GM12878 (cell line): Measurements from ENCODE around the gene FIG4.

Experiments
- ASH2L ChIP-seq: fragments of 300-600, 200-600 bp; sonication (generic); IDR thresholded peaks from 2 replicates; pipeline ENCODE4 v1.6.1; 2017; ENCODE audit warnings: low read depth, mild to moderate bottlenecking, borderline replicate concordance
- BCL11A ChIP-seq: IDR thresholded peaks from 2 replicates; pipeline ENCODE4 v1.6.1; 2011; ENCODE audit warnings: low read depth, low read length
- CBX3 ChIP-seq: fragments of 200-600 bp; sonication (generic); IDR thresholded peaks from 2 replicates; pipeline ENCODE4 v1.6.1; 2016; ENCODE audit warnings: low read depth, borderline replicate concordance
- EZH2 ChIP-seq: IDR thresholded peaks from 2 replicates; pipeline ENCODE4 v1.6.1; 2012; ENCODE audit warnings: low read depth, mild to moderate bottlenecking, control low read depth, inconsistent platforms, low read length, borderline replicate concordance; ENCODE audit not compliant: control insufficient read depth
- HDAC6 ChIP-seq: fragments of 200-600 bp; sonication (generic); IDR thresholded peaks from one replicate; pipeline ENCODE4 v1.8.0; 2017; ENCODE audit warnings: antibody characterized with exemption; ENCODE audit not compliant: unreplicated experiment
- POLR2AphosphoS5 ChIP-seq: IDR thresholded peaks from 2 replicates; pipeline ENCODE4 v1.6.1; 2011; ENCODE audit warnings: mild to moderate bottlenecking, low read length, inconsistent platforms
- SPI1 ChIP-seq: IDR thresholded peaks from 2 replicates; pipeline ENCODE4 v1.6.1; 2011; ENCODE audit warnings: low read depth, mild to moderate bottlenecking, low read length, moderate library complexity, borderline replicate concordance; ENCODE audit not compliant: insufficient read depth
- STAT3 ChIP-seq: IDR thresholded peaks from 2 replicates; pipeline ENCODE4 v1.6.1; 2011; ENCODE audit warnings: low read depth, low read length, improper control_type of control experiment
- TAF1 ChIP-seq: IDR thresholded peaks from 2 replicates; pipeline ENCODE4 v1.6.1; 2011; ENCODE audit warnings: mild to moderate bottlenecking, low read depth, low read length, borderline replicate concordance
- TF ChIP-seq, protein P1 (sequence below), 3 experiments: IDR thresholded peaks in 2 of 3; conservative IDR thresholded peaks in 1 of 3; 2 replicates each; pipeline ENCODE4 v1.5.1; 2011; ENCODE audit warnings: low read depth in 3 of 3, low read length in 3 of 3, mild to moderate bottlenecking in 3 of 3, control low read depth in 2 of 3, moderate library complexity in 2 of 3, inconsistent platforms in 1 of 3, mixed read lengths in 1 of 3; ENCODE audit not compliant: control insufficient read depth in 2 of 3, insufficient read depth in 1 of 3; ENCODE audit errors: extremely low read depth in 1 of 3
- TF ChIP-seq, protein P2 (sequence below): IDR thresholded peaks from 2 replicates; pipeline ENCODE4 v1.6.1; 2012; ENCODE audit warnings: low read depth, low read length, improper control_type of control experiment
- TF ChIP-seq, protein P3 (sequence below): IDR thresholded peaks from 2 replicates; pipeline ENCODE4 v1.6.1; 2012; ENCODE audit warnings: mild to moderate bottlenecking, low read depth, low read length

DNA sequence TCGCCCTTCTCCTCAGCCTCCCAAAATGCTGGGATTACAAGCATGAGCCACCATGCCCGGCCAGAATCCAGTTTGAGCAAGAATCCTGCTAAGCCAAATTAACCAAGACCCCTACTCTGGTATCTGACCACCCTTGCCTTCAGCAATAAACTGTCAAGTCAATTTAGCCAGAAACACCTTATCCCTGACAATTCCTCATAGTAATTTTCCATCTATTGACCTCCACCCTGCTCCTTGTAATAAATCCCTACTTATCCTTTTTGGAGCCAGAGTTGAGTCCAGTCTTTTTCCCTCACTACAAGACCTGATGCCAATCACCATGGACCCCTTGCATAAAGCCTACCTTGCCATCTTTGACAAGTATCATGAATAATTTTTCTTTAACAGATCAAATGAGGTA, 173.0 kb downstream of the FIG4 start:
- TF ChIP-seq BCL11A (no peak), HDAC6 (no peak), STAT3 (no peak), SPI1 (no peak), EZH2 (no peak), CBX3 (no peak), POLR2AphosphoS5 (no peak), TAF1 (no peak), ASH2L (no peak)
- TF ChIP-seq, protein P1, sequence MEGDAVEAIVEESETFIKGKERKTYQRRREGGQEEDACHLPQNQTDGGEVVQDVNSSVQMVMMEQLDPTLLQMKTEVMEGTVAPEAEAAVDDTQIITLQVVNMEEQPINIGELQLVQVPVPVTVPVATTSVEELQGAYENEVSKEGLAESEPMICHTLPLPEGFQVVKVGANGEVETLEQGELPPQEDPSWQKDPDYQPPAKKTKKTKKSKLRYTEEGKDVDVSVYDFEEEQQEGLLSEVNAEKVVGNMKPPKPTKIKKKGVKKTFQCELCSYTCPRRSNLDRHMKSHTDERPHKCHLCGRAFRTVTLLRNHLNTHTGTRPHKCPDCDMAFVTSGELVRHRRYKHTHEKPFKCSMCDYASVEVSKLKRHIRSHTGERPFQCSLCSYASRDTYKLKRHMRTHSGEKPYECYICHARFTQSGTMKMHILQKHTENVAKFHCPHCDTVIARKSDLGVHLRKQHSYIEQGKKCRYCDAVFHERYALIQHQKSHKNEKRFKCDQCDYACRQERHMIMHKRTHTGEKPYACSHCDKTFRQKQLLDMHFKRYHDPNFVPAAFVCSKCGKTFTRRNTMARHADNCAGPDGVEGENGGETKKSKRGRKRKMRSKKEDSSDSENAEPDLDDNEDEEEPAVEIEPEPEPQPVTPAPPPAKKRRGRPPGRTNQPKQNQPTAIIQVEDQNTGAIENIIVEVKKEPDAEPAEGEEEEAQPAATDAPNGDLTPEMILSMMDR (IDR thresholded peaks at IDR 0.05 in 2 of 3, conservative IDR thresholded peaks at IDR 0.05 in 1 of 3; ENCODE audit: control insufficient read depth in 2 of 3, extremely low read depth in 1 of 3, insufficient read depth in 1 of 3, low read depth in 3 of 3, low read length in 3 of 3), result no peak
- TF ChIP-seq, protein P2, sequence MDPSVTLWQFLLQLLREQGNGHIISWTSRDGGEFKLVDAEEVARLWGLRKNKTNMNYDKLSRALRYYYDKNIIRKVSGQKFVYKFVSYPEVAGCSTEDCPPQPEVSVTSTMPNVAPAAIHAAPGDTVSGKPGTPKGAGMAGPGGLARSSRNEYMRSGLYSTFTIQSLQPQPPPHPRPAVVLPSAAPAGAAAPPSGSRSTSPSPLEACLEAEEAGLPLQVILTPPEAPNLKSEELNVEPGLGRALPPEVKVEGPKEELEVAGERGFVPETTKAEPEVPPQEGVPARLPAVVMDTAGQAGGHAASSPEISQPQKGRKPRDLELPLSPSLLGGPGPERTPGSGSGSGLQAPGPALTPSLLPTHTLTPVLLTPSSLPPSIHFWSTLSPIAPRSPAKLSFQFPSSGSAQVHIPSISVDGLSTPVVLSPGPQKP, result no peak
- TF ChIP-seq, protein P3, sequence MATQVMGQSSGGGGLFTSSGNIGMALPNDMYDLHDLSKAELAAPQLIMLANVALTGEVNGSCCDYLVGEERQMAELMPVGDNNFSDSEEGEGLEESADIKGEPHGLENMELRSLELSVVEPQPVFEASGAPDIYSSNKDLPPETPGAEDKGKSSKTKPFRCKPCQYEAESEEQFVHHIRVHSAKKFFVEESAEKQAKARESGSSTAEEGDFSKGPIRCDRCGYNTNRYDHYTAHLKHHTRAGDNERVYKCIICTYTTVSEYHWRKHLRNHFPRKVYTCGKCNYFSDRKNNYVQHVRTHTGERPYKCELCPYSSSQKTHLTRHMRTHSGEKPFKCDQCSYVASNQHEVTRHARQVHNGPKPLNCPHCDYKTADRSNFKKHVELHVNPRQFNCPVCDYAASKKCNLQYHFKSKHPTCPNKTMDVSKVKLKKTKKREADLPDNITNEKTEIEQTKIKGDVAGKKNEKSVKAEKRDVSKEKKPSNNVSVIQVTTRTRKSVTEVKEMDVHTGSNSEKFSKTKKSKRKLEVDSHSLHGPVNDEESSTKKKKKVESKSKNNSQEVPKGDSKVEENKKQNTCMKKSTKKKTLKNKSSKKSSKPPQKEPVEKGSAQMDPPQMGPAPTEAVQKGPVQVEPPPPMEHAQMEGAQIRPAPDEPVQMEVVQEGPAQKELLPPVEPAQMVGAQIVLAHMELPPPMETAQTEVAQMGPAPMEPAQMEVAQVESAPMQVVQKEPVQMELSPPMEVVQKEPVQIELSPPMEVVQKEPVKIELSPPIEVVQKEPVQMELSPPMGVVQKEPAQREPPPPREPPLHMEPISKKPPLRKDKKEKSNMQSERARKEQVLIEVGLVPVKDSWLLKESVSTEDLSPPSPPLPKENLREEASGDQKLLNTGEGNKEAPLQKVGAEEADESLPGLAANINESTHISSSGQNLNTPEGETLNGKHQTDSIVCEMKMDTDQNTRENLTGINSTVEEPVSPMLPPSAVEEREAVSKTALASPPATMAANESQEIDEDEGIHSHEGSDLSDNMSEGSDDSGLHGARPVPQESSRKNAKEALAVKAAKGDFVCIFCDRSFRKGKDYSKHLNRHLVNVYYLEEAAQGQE, result no peak
